Upper lobe of right lung (tissue), 1 donor: ENCODE data around the gene RPL6. TPM values are rescaled to one million over a fixed set of nuclear protein-coding genes. Genes with fewer than 3 reads are reported as not detected.
"Not testable (repeated sequence)": the region's sequence is repeated elsewhere in the genome, so short reads cannot be mapped to it uniquely, and the experiment has no call there.

Source experiments
- ATAC-seq: fragments of 200-7000 bp; cut with Tn5 transposase; one replicate; pipeline ENCODE4 v1.9.1; 2020; ENCODE audit warnings: mild to moderate bottlenecking, moderate library complexity
- DNase-seq: peaks from one replicate; pipeline ENCODE4 v3.0.0-alpha.2; 2020
- H3K27ac ChIP-seq: fragments of 200-600 bp; one replicate; pipeline ENCODE4 v1.8.0; 2022
- H3K27me3 ChIP-seq: fragments of 200-600 bp; one replicate; pipeline ENCODE4 v1.8.0; 2022; ENCODE audit warnings: mild to moderate bottlenecking
- H3K36me3 ChIP-seq: fragments of 200-600 bp; one replicate; pipeline ENCODE4 v1.8.0; 2022
- H3K4me1 ChIP-seq: fragments of 200-600 bp; one replicate; pipeline ENCODE4 v1.8.0; 2022
- H3K4me3 ChIP-seq: fragments of 200-600 bp; one replicate; pipeline ENCODE4 v1.8.0; 2022; ENCODE audit warnings: mild to moderate bottlenecking
- H3K9me3 ChIP-seq: fragments of 200-600 bp; one replicate; pipeline ENCODE4 v1.8.0; 2022
- CTCF ChIP-seq: fragments of 200-600 bp; IDR thresholded peaks from one replicate; pipeline ENCODE4 v1.8.0; 2022; ENCODE audit warnings: antibody characterized with exemption
- intact Hi-C: fragments of 100-400 bp; cut with DNase I; formaldehyde crosslinking; loops from one replicate; pipeline ENCODE4 v1.11.0; 2022
- total RNA-seq: library from RNA; stranded (reverse); fragmentation: NEBNext Ultra II Directional; extraction: Animal tissue kit (Norgen Biotek cat#: 25700); gene quantifications from one replicate; pipeline ENCODE4 v1.2.1, GENCODE V29; 2021
- donor health status: DM: no; HTN: yes; CAD: no; lungs with severe emphysema.

The RPL6 gene
- total RNA-seq, 1 donor from 2014 or later, result 811 TPM

DNA sequence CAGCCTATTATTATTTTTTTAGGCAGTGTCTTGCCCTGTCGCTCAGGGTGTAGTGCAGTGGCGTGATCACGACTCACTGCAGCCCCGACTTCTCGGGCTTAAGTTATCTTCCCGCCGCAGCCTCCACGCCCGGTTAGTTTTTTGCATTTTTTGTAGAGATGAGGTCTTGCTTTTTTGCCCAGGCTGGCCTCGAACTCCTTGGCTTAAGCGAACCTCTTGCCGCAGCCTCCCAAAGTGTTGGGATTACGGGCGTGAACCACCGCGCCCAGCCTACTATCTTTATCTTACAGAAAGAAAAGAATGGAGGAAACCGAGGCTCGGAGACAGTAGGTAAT, 8.8 kb upstream of the RPL6 start:
- no peak for ATAC-seq
- peak overlapping the region; percentile 95 for H3K27ac ChIP-seq

GRCh38 chr12:112415457-112415856, 6.1 kb upstream of the RPL6 start:
- H3K9me3 ChIP-seq, intact Hi-C loops, H3K36me3 ChIP-seq, DNase-seq, H3K27ac ChIP-seq, H3K27me3 ChIP-seq, ATAC-seq, H3K4me3 ChIP-seq: not testable (repeated sequence)
- peaks cover 16% of the 10 kb centered on the region for H3K4me1 ChIP-seq

More for the DNA sequence above, 8.8 kb upstream of the RPL6 start:
- DNase-seq, result no peak
- no peak for TF ChIP-seq CTCF
- Histone ChIP-seq H3K27me3 (no peaks in the 10 kb centered on the region), H3K4me3 (peak overlapping the region; percentile 75), H3K4me1 (peaks cover 28% of the 10 kb centered on the region), H3K9me3 (no peaks in the 10 kb centered on the region), H3K36me3 (no peaks in the 10 kb centered on the region)
- intact Hi-C loops, result no loop called here

- H3K9me3 ChIP-seq, result no peaks in the 10 kb centered on the region
- H3K4me1 ChIP-seq, result peaks cover 7% of the 10 kb centered on the region
- intact Hi-C loops, result no loop called here
- H3K4me3 ChIP-seq, result no peak overlapping the region
- TF ChIP-seq CTCF, result no peak
- H3K27me3 ChIP-seq, result no peaks in the 10 kb centered on the region
- ATAC-seq (no peak), DNase-seq (no peak)
- no peaks in the 10 kb centered on the region for H3K36me3 ChIP-seq
- H3K27ac ChIP-seq, result no peak overlapping the region
Observed at GRCh38 chr12:112413855-112414625, 4.6 kb upstream of the RPL6 start.

- Histone ChIP-seq H3K36me3 (peaks cover 34% of the 10 kb centered on the region), H3K4me3 (no peak overlapping the region), H3K4me1 (peaks cover 20% of the 10 kb centered on the region), H3K27ac (no peak overlapping the region), H3K27me3 (no peaks in the 10 kb centered on the region), H3K9me3 (no peaks in the 10 kb centered on the region)
- no peak for ATAC-seq
- intact Hi-C loops, result no loop called here
- DNase-seq, result no peak
- TF ChIP-seq CTCF, result no peak
Observed at GRCh38 chr12:112409906-112410244, 470 bp upstream of the RPL6 start.

GRCh38 chr12:112408621-112409020, 784 bp downstream of the RPL6 start:
- Histone ChIP-seq H3K27me3 (no peaks in the 10 kb centered on the region), H3K27ac (peak overlapping the region; percentile 91), H3K4me3 (peak overlapping the region; percentile 78), H3K36me3 (peaks cover 45% of the 10 kb centered on the region), H3K9me3 (no peaks in the 10 kb centered on the region), H3K4me1 (peaks cover 20% of the 10 kb centered on the region)
- TF ChIP-seq CTCF, result no peak
- ATAC-seq (no peak), DNase-seq (no peak)
- intact Hi-C loops, result no loop called here

DNA sequence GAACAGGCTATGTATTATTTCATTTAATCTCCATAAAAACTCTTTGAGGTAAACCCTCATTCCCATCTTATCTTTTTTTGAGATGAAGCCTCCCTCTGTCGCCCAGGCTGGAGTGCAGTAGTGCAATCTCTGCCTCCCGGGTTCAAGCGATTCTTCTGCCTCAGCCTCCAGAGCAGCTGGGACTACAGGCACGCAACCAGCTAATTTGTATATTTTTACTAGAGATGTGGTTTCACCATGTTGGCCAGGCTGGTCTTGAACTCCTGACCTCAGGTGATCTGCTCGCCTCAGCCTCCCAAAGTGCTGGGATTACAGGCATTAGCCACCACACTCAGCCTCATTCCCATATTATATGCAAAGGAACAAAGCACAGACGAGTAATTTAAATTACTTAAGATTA, 1.7 kb downstream of the RPL6 start:
- H3K27ac ChIP-seq, H3K9me3 ChIP-seq, H3K27me3 ChIP-seq, H3K4me3 ChIP-seq, intact Hi-C loops, DNase-seq, ATAC-seq: not testable (repeated sequence)
- Histone ChIP-seq H3K4me1 (peaks cover 20% of the 10 kb centered on the region), H3K36me3 (peaks cover 45% of the 10 kb centered on the region)
